Suprapubic skin (tissue), 3 donors: ENCODE measurements around the gene CNN2.

Source experiments
- CTCF ChIP-seq, 2 donors: fragments of 200-600 bp in 1 of 2; fragments of 450-650 bp in 1 of 2; sonication (generic) in 1 of 2; IDR thresholded peaks; one replicate each; pipeline ENCODE4 v1.5.1; 2016 to 2019; ENCODE audit warnings: antibody characterized with exemption in 2 of 2, mild to moderate bottlenecking in 1 of 2, moderate library complexity in 1 of 2
- EP300 ChIP-seq: sonication (generic); formaldehyde crosslinking; IDR thresholded peaks from one replicate; pipeline ENCODE4 v1.6.1; 2017; ENCODE audit warnings: antibody characterized with exemption
- POLR2A ChIP-seq, 2 donors: fragments of 450-650 bp; IDR thresholded peaks; one replicate each; pipeline ENCODE4 v1.6.1; 2017; ENCODE audit warnings: antibody characterized with exemption in 2 of 2, mild to moderate bottlenecking in 2 of 2, moderate library complexity in 2 of 2

- TF ChIP-seq EP300 (no peak), POLR2A (IDR thresholded peaks at IDR 0.05) (no peak), CTCF (IDR thresholded peaks at IDR 0.05) (no peak)
Observed at GRCh38 chr19:1009981-1010538, 16.3 kb upstream of the CNN2 start.
